ENCODE measurements around the gene SEC23A.

GRCh38 chr14:39015360-39015961, 87.6 kb downstream of the SEC23A start:
- TF ChIP-seq CTCF (conservative IDR thresholded peaks at IDR 0.05; ENCODE audit: low read length) (peak; percentile 92), EZH2phosphoT487 (IDR thresholded peaks at IDR 0.05; ENCODE audit: borderline replicate concordance) (no peak)
